Cortex of kidney (tissue), 1 donor: Measurements from ENCODE around the gene FAM184A.
"Not testable (repeated sequence)": the region's sequence is repeated elsewhere in the genome, so short reads cannot be mapped to it uniquely, and the experiment has no call there.

Experiments used
- DNase-seq: peaks from one replicate; lab custom pipeline; 2025; lab: John Stamatoyannopoulos, UW

The FAM184A gene

GRCh38 chr6:119009266-119009665, 69.2 kb downstream of the FAM184A start:
- DNase-seq = not testable (repeated sequence)

GRCh38 chr6:119006974-119007373, 71.5 kb downstream of the FAM184A start:
- no peak for DNase-seq

- no peak for DNase-seq
Measured at GRCh38 chr6:119002069-119002468, 76.4 kb downstream of the FAM184A start.

- no peak for DNase-seq
Measured at GRCh38 chr6:118999494-119000040, 78.9 kb downstream of the FAM184A start.

GRCh38 chr6:118997426-118997825, 81.0 kb downstream of the FAM184A start:
- DNase-seq = not testable (repeated sequence)

GRCh38 chr6:118996289-118996820, 82.1 kb downstream of the FAM184A start:
- no peak for DNase-seq

- DNase-seq = no peak
Measured at GRCh38 chr6:118993803-118994251, 84.6 kb downstream of the FAM184A start.

- no peak for DNase-seq
Measured at GRCh38 chr6:118993358-118993757, 85.1 kb downstream of the FAM184A start.

GRCh38 chr6:118992186-118992795, 86.2 kb downstream of the FAM184A start:
- DNase-seq = no peak

- no peak for DNase-seq
Measured at GRCh38 chr6:118986312-118986711, 92.2 kb downstream of the FAM184A start.

- no peak for DNase-seq
Measured at GRCh38 chr6:118985123-118985830, 93.2 kb downstream of the FAM184A start.

GRCh38 chr6:118984342-118984741, 94.1 kb downstream of the FAM184A start:
- no peak for DNase-seq

GRCh38 chr6:118982575-118982911, 95.9 kb downstream of the FAM184A start:
- DNase-seq = no peak

GRCh38 chr6:118981884-118982574, 96.4 kb downstream of the FAM184A start:
- no peak for DNase-seq

- no peak for DNase-seq
Measured at GRCh38 chr6:118980063-118980462, 98.4 kb downstream of the FAM184A start.

GRCh38 chr6:118974790-118975189, 103.7 kb downstream of the FAM184A start:
- DNase-seq = no peak

- no peak for DNase-seq
Measured at GRCh38 chr6:118971682-118972081, 106.8 kb downstream of the FAM184A start.

GRCh38 chr6:118970866-118971265, 107.6 kb downstream of the FAM184A start:
- no peak for DNase-seq

GRCh38 chr6:118968416-118968815, 110.0 kb downstream of the FAM184A start:
- no peak for DNase-seq

GRCh38 chr6:118967239-118967638, 111.2 kb downstream of the FAM184A start:
- DNase-seq = no peak

GRCh38 chr6:118965843-118966370, 112.6 kb downstream of the FAM184A start:
- no peak for DNase-seq

GRCh38 chr6:118965371-118965770, 113.1 kb downstream of the FAM184A start:
- no peak for DNase-seq
